Small intestine (tissue), 7 donors: ENCODE results near the gene TBC1D24. TPM values are rescaled to one million over a fixed set of nuclear protein-coding genes. Genes with fewer than 3 reads are reported as not detected.

ENCODE experiments used
- DNase-seq, 2 donors: peaks; one replicate each; pipeline versions ENCODE4 v3.0.0 to v3.0.0-alpha.2; 2013
- FAIRE-seq: peaks from 2 replicates; lab custom pipeline; 2012; peaks lifted over from hg19 to GRCh38; lab: Jason Lieb, UNC
- H3K27ac ChIP-seq, 3 donors: one replicate each; pipeline ENCODE4 v1.5.1; 2013; ENCODE audit warnings: low read length in 2 of 3, mild to moderate bottlenecking in 2 of 3, control low read depth in 1 of 3, inconsistent platforms in 1 of 3, low read depth in 1 of 3, moderate library complexity in 1 of 3
- H3K27me3 ChIP-seq, 3 donors: one replicate each; pipeline ENCODE4 v1.6.1; 2013; ENCODE audit warnings: low read length in 3 of 3, inconsistent platforms in 1 of 3; ENCODE audit not compliant: control insufficient read depth in 3 of 3, insufficient read depth in 3 of 3
- H3K36me3 ChIP-seq, 3 donors: one replicate each; pipeline ENCODE4 v1.6.1; 2013; ENCODE audit warnings: low read length in 3 of 3, inconsistent platforms in 1 of 3, low read depth in 1 of 3, mild to moderate bottlenecking in 1 of 3, moderate library complexity in 1 of 3; ENCODE audit not compliant: control insufficient read depth in 3 of 3, insufficient read depth in 2 of 3
- H3K4me1 ChIP-seq, 3 donors: one replicate each; pipeline ENCODE4 v1.6.1; 2013; ENCODE audit warnings: low read length in 2 of 3, inconsistent platforms in 1 of 3, low read depth in 1 of 3, mild to moderate bottlenecking in 1 of 3, moderate library complexity in 1 of 3; ENCODE audit not compliant: control insufficient read depth in 3 of 3, insufficient read depth in 2 of 3
- H3K4me3 ChIP-seq, 3 donors: one replicate each; pipeline ENCODE4 v1.5.1; 2013; ENCODE audit warnings: low read length in 3 of 3, control low read depth in 1 of 3, inconsistent platforms in 1 of 3, low read depth in 1 of 3, mild to moderate bottlenecking in 1 of 3, moderate library complexity in 1 of 3
- H3K9me3 ChIP-seq, 2 donors: one replicate each; pipeline ENCODE4 v1.6.1; 2013; ENCODE audit warnings: low read depth in 1 of 2, low read length in 1 of 2; ENCODE audit not compliant: control insufficient read depth in 2 of 2, insufficient read depth in 1 of 2
- WGBS, 3 donors: extraction: QIAGEN DNeasy Blood & Tissue Kit; methylation state at CpG; one replicate each; pipeline ENCODE4 v1.1.7; 2013; 5-methylcytosine and 5-hydroxymethylcytosine counted together
- polyA plus RNA-seq, 4 donors: library from polyadenylated mRNA; stranded (reverse) in 3 of 4; unstranded in 1 of 4; fragments of 200-250 nt in 3 of 4; fragments of 120-200 nt in 1 of 4; gene quantifications; one replicate each; pipeline versions ENCODE4 v1.2.1 to v1.2.3, GENCODE V29; 2013
- donor health status: healthy with polysubstance abuse.
- donor health status: control.
- donor health status: control.
- donor health status: Bipolar disorder and iron deficiency.
- donor health status: healthy.

Gene TBC1D24
- polyA plus RNA-seq, 4 donors, result 0.81 to 12.6 (median 3.2) TPM

- DNase-seq (no peak), FAIRE-seq (no peak)
- Histone ChIP-seq H3K4me1 (peaks cover 0 to 27% (median 2%) of the 10 kb centered on the region in 3 donors), H3K36me3 (peaks cover 0 to 6% (median 0%) of the 10 kb centered on the region in 3 donors), H3K4me3 (peak overlapping the region in 1 of 3 donors; percentile 38), H3K9me3 (no peaks in the 10 kb centered on the region), H3K27ac (peak overlapping the region in 1 of 3 donors; percentile 53), H3K27me3 (peaks cover 16 to 52% (median 20%) of the 10 kb centered on the region in 3 donors)
- 8 to 15% (median 11%) methylated on average over 11 to 14 of the region's 14 CpGs for WGBS, 3 donors
These were observed 6.1 kb upstream of the TBC1D24 start for GRCh38 chr16:2468725-2469398.

DNA sequence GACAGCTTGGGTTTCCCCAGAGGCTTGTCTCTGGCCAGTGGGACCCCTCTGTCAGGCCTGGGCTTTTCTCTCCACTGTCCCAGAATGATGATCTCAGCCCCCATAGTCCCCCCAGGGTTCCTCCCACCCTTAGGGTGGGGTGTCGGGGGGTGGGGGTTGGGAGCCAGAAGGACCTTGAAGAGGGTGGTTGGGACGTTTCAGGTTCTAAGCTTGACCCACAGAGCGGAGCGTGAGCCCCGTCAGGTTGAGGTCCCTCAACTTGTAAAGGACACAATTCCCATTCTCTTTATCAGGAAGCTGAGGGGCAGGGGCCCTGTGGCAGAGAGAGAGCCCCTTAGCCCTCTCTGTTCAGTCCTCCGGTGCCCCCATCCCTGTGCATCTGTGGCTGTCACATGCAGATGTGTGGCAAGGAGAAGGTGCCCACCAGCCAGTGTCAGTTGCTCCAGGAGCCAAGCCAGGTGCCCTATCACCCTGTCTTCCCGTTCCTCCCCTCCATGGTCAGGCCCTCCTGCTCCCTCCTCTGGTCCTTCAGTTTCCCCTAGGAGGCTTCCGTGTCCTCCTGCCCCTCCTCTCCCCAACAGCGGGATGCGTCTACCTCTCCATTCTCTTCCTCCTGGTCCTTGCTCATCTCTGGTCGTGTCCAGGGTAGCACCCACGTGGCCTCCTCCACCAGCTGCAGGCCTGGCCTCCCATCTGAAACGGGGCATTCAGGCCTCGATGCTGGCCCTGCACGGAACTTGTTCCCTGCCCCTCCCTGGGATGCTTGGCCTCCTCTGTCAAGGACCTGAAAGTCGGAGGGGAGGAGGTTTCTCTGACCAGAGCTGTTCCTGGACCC, 5.3 kb upstream of the TBC1D24 start:
- 44 to 53% (median 49%) methylated on average over 16 of the region's 16 CpGs for WGBS, 3 donors
- Histone ChIP-seq H3K27me3 (peaks cover 16 to 52% (median 20%) of the 10 kb centered on the region in 3 donors), H3K9me3 (no peaks in the 10 kb centered on the region), H3K4me1 (peaks cover 0 to 30% (median 2%) of the 10 kb centered on the region in 3 donors), H3K36me3 (peaks cover 0 to 3% (median 0%) of the 10 kb centered on the region in 3 donors), H3K27ac (peak overlapping the region in 1 of 3 donors; percentile 13), H3K4me3 (no peak overlapping the region)
- FAIRE-seq, result no peak
- no peak for DNase-seq

DNA sequence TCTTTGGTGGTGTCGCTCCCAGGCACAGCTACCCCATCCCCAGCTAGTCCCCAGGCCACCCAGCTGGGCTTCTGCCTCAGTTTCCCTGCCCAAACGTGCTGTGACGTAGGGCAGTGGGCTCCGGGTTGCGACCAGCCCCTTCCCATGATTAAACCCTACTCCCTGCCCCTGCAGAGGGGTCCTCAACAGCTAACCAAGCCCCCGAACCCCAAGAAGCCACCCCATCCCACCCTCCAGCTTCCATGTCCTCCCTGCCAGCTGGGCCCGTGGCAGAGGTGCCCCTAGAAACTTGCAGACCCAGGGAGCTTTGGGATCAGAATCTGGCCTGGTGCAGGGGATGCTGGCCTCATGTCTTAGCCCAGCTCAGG, 4.7 kb upstream of the TBC1D24 start:
- peaks cover 0 to 30% (median 2%) of the 10 kb centered on the region in 3 donors for H3K4me1 ChIP-seq
- H3K27me3 ChIP-seq, result peaks cover 16 to 52% (median 20%) of the 10 kb centered on the region in 3 donors
- 80 to 86% (median 84%) methylated on average over 7 of the region's 7 CpGs for WGBS, 3 donors
- FAIRE-seq (no peak), DNase-seq (no peak)
- peak overlapping the region in 1 of 3 donors; percentile 60 for H3K27ac ChIP-seq
- no peaks in the 10 kb centered on the region for H3K9me3 ChIP-seq
- peaks cover 0 to 3% (median 0%) of the 10 kb centered on the region in 3 donors for H3K36me3 ChIP-seq
- no peak overlapping the region for H3K4me3 ChIP-seq

DNA sequence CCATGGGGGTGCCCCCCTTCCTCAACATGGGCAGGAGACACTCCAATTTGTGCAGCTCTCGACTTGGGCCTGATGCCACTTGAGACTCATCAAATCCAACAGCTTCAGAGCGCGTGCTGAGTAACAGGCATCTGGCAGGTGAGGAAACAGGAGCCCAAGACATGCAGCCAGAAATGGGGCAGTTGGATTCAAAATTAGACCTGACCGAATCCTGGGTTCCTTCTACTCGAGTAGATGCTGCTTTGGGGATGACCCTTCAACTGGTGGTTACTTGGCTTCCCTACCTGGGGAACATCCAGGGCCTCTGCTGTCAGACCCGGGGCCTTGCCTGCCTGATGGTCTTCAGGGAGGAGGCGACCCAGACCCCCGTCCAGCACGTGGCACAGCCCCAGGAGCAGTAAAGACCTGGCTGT, 4.3 kb upstream of the TBC1D24 start:
- H3K9me3 ChIP-seq, result no peaks in the 10 kb centered on the region
- WGBS, 3 donors, result 25 to 34% (median 27%) methylated on average over 8 to 9 of the region's 9 CpGs
- H3K4me1 ChIP-seq, result peaks cover 0 to 30% (median 2%) of the 10 kb centered on the region in 3 donors
- H3K27ac ChIP-seq, result peak overlapping the region in 1 of 3 donors; percentile 60
- H3K36me3 ChIP-seq, result peaks cover 0 to 3% (median 0%) of the 10 kb centered on the region in 3 donors
- H3K4me3 ChIP-seq, result no peak overlapping the region
- H3K27me3 ChIP-seq, result peaks cover 16 to 52% (median 20%) of the 10 kb centered on the region in 3 donors
- DNase-seq (no peak), FAIRE-seq (no peak)

- peaks cover 0 to 36% (median 2%) of the 10 kb centered on the region in 3 donors for H3K4me1 ChIP-seq
- DNase-seq, result peak in 1 of 2 donors; percentile 51
- 1 to 2% (median 1%) methylated on average over 13 to 59 of the region's 59 CpGs for WGBS, 3 donors
These were observed 3.8 kb upstream of the TBC1D24 start, which contains the start of gene NTN3 for GRCh38 chr16:2471016-2471652. NTN3 (plus strand) TSS chr16:2471297; CDS start chr16:2471702, 405 bp downstream.

GRCh38 chr16:2471653-2472487, 3.1 kb upstream of the TBC1D24 start:
- 34 to 44% (median 36%) methylated on average over 45 to 61 of the region's 61 CpGs for WGBS, 3 donors
- Histone ChIP-seq H3K27me3 (peaks cover 16 to 52% (median 20%) of the 10 kb centered on the region in 3 donors), H3K4me3 (peak overlapping the region in 1 of 3 donors; percentile 18)

More at GRCh38 chr16:2471016-2471652, 3.8 kb upstream of the TBC1D24 start, which contains the start of gene NTN3:
- Histone ChIP-seq H3K4me3 (peak within 1 kb of the TSS in 1 of 3 donors; percentile 18), H3K36me3 (no peaks in the 10 kb centered on the region), H3K9me3 (no peaks in the 10 kb centered on the region), H3K27ac (peak within 1 kb of the TSS in 1 of 3 donors; percentile 60), H3K27me3 (peaks cover 16 to 52% (median 20%) of the 10 kb centered on the region in 3 donors)
- FAIRE-seq, result no peak

DNA sequence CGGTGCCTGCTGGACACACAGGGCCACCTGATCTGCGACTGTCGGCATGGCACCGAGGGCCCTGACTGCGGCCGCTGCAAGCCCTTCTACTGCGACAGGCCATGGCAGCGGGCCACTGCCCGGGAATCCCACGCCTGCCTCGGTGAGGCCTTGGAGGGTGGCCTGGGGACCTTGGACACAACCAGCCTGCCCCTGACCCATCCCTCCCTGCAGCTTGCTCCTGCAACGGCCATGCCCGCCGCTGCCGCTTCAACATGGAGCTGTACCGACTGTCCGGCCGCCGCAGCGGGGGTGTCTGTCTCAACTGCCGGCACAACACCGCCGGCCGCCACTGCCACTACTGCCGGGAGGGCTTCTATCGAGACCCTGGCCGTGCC, 2.5 kb upstream of the TBC1D24 start:
- Histone ChIP-seq H3K36me3 (no peaks in the 10 kb centered on the region), H3K4me1 (peaks cover 0 to 33% (median 2%) of the 10 kb centered on the region in 3 donors), H3K9me3 (no peaks in the 10 kb centered on the region), H3K4me3 (no peak overlapping the region), H3K27me3 (peaks cover 16 to 47% (median 20%) of the 10 kb centered on the region in 3 donors), H3K27ac (no peak overlapping the region)
- no peak for DNase-seq
- 93 to 94% (median 93%) methylated on average over 20 to 27 of the region's 27 CpGs for WGBS, 3 donors
- FAIRE-seq, result no peak

More at GRCh38 chr16:2471653-2472487, 3.1 kb upstream of the TBC1D24 start:
- no peak overlapping the region for H3K27ac ChIP-seq
- peaks cover 0 to 36% (median 2%) of the 10 kb centered on the region in 3 donors for H3K4me1 ChIP-seq
- DNase-seq (no peak), FAIRE-seq (no peak)
- no peaks in the 10 kb centered on the region for H3K9me3 ChIP-seq
- no peaks in the 10 kb centered on the region for H3K36me3 ChIP-seq
